HG03558 (cell line): ENCODE data around the gene OPRD1.
"Not testable (repeated sequence)": the region's sequence is repeated elsewhere in the genome, so short reads cannot be mapped to it uniquely, and the experiment has no call there.

Experiments
- ATAC-seq: cut with Tn5 transposase; IDR thresholded peaks from one replicate; pipeline ENCODE4 v1.9.1; 2021; ENCODE audit warnings: moderate number of reproducible peaks; ENCODE audit not compliant: unreplicated experiment; ENCODE audit errors: extremely low read depth

OPRD1 gene

DNA sequence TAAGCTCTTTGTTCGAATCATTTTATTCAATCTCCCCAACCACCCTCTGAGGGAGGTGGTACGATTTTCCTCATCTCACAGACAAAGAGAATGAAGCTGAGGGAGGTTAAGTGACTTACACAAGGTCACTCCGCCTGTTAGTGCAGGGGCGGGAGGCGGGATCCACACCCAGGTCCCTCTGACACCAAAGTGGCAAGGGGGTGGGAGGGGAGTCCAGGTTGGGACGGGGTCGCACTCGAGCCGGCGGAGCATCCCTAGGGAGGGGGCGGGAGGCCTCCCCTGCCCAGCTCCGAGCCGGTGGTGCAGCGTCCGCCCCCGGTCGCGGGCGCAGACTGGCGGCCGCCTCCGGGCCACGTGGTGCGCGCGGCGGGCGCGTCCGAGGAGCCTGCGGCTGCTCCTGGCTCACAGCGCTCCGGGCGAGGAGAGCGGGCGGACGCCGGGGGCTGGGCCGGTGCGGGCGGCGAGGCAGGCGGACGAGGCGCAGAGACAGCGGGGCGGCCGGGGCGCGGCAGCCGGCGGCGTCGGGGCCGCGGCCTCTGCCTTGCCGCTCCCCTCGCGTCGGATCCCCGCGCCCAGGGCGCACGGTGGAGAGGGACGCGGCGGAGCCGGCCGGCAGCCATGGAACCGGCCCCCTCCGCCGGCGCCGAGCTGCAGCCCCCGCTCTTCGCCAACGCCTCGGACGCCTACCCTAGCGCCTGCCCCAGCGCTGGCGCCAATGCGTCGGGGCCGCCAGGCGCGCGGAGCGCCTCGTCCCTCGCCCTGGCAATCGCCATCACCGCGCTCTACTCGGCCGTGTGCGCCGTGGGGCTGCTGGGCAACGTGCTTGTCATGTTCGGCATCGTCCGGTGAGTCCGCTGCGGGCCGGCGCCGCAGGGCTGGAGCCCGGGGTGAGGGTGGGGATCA, at the start of gene OPRD1:
Gene OPRD1, plus strand, starts transcription at position 405 of the 903 bp plus-strand sequence. Its CDS starts 214 bp downstream, at position 619.
- ATAC-seq, result no peak

DNA sequence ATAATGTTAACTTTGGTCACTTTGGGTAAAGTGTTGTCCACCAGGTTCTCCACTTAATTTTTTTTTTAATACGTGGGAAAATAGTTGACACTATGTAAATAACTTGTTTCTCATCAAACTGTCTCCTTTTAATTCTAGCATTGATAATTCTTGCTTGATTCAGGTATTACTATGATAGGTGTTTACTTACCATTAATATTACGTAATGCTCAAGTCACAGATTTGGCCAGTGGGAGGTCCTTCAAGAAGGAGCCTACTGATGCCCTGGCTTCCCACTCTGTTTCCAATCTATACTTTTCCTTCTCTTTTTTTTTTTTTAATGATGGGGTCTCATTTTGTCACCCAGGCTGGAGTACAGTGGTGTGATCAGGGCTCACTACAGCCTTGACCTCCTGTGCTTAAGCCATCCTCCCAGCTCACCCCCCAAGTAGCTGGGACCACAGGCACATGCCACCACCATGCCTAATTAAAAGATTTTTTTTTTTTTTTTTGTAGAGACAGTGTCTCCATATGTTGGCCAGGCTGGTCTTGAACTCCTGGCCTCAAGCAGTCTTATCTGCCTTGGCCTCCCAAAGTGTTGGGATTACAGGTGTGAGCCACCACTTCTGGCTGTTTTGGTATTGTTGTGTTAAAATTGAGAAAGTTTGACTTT, 45.3 kb upstream of the OPRD1 start:
- no peak for ATAC-seq

DNA sequence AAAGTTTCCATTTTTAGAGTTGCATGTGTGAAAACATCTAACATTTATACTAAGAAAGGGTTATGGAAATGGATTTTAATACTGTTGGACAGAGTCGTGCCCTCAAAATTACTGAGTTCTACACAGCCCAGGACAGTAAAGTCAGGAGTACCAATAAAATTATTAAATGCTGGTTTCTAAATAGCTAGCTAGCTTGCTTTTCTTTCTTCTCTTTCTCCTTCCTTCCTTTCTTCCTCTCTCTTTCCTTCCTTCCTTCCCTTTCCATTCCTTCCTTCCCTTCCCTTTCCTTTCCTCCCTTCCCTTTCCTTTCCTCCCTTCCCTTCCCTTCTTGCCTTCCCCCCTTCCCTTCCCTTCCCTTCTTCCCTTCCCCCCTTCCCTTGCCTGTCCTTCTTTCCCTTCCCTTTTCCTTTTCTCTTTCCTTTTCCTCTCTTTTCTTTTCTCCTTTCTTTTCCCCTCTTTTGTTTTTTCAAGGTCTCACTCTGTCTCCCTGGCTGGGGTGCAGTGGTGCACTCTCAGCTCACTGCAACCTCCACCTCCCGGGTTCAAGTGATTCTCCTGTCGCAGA, 41.3 kb upstream of the OPRD1 start:
- ATAC-seq, result no peak

DNA sequence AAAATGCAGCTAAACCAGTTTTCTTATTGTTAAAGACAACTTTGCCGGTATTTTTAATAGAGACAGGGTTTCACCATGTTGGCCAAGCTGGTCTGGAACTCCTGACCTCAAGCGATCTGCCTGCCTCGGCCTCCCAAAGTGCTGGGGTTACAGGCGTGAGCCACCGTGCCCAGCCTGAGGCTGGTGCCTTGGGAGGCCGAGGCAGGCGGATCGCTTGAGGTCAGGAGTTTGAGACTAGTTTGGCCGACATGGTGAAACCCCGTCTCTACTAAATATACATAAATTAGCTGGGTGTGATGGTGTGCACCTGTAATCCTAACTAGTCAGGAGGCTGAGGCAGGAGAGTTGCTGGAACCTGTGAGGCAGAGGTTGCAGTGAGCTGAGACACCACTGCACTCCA, 40.0 kb upstream of the OPRD1 start:
- ATAC-seq, result not testable (repeated sequence)

DNA sequence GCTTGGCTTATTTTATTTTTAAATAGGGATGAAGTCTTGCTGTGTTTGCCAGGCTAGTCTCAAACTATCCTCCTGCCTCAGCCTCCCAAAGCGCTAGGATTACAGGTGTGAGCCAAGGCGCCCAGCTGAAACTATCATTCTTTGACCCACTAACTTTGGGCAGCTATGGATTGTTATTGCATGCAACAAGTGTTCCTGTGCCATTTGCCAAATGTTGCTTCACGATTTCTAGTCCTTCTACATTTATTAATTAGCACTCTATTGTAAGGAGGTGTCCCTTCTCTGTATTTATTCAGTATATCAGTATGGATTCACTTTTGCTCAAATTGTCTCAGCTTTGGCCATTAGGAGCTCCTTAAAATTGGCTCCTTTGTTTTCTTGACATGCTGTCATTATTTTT, 38.9 kb upstream of the OPRD1 start:
- no peak for ATAC-seq

DNA sequence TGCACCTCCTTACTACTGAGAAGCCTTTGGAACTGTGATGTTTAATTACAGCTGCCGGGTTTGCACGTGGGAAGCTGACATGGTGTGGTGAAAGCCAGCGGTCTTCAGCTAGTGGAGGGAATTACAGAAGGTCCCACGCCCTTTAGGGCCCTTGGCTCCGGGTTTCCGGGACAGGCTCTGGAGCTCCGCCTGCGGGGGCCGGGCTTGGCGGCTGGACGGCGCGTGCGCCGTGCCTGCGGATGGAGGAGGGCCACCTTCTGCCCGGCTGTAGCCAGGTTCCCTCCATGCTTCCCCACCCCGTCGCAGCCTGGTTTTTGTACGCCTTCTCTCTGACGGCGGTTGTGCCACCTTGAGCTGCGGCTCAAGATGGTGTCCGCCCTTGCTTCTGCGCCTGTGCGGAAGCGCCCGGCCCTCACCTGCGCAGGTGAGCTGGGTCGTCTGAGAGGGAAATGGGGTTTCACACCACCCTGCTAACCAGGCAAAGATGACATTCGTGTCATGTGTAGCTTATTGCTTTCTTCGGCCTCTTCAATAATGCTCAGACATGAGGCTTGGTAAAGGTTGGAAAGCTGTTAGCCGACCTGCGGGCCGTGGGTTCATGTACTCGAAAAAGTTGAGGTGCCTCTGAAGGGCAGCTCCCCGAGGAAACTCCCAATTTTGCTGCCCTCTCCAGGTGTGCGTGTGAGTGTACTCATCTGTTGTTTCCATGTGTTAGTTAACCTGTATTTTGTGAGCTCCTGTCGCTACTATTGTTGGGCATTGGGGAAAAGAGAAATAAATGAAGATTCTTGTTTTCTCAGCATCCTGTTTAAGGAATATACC, 36.6 kb upstream of the OPRD1 start:
- ATAC-seq, result no peak

DNA sequence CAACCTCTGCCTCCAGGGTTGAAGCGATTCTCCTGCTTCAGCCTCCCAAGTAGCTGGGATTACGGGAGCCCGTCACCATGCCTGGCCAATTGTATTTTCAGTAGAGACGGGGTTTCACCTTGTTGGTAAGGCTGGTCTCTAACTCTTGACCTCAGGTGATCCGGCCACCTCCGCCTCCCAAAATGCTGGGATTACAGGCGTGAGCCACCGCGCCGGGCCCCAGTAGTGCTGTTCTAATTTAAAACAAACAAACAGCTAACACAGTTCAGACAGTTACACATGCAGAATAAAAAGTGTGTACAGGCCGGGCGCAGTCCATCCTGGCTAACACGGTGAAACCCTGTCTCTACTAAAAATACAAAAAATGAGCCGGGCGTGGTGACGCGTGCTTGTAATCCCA, 35.6 kb upstream of the OPRD1 start:
- no peak for ATAC-seq

DNA sequence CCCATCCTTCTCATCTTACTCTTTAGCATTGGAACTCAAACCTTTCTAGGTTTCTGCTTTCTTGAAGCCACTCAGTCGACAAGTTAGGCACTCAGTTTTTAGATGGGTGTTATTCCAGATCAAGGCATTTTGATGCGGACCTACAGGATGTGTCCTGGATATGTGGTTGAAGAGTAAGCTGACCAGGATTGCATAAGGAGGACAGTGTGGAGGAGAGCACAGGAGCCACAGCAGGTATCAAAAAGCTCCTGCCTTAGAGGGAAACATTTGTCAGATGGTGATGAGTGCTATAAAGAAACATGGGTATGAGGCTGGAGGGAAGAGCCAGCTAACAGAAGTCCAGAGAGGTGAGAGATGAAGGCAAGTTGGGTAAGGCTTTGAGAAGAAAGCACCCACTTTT, 33.9 kb upstream of the OPRD1 start:
- no peak for ATAC-seq

DNA sequence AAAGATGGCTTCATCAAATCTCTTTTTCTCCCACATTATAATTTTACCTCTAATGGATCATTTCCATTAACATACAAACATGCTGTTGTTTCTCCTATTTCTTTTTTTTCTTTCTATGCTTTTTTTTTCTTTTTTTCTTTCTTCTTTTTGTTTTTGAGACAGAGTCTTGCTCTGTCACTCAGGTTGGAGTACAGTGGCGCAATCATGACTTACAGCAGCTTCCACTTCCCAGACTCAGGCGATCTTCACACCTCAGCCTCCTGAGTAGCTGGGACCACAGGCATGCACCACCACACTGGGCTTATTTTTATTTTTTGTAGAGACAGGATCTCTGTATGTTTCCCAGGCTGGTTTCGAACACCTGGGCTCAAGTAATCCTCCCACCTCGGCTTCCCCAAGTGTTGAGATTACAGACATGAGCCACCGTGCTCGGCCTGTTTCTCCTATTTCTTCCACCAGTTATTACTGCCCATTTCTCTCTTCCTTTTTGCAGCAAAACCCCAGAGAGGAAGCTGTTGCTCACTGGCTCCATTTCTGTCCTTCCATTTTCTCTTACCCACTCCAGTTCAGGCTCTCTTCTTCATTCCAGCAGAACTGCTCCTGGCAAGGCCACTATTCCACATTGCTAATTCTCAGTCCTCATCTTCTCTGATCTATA, 32.1 kb upstream of the OPRD1 start:
- ATAC-seq, result no peak

DNA sequence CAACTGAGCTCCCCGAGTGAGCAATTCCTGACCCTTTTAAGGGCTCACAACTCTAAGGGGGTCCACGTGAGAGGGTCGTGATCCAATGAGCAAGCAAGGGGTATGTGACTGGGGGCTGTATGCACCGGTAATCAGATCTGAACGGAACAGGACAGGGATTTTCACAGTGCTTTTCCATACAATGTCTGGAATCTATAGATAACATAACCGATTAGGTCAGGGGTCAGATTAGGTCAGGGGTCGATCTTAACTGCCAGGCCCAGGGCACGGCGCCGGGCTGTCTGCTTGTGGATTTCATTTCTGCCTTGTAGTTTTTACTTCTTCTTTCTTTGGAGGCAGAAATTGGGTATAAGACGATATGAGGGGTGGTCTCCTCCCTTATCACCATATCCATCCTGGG, 30.7 kb upstream of the OPRD1 start:
- ATAC-seq, result no peak

DNA sequence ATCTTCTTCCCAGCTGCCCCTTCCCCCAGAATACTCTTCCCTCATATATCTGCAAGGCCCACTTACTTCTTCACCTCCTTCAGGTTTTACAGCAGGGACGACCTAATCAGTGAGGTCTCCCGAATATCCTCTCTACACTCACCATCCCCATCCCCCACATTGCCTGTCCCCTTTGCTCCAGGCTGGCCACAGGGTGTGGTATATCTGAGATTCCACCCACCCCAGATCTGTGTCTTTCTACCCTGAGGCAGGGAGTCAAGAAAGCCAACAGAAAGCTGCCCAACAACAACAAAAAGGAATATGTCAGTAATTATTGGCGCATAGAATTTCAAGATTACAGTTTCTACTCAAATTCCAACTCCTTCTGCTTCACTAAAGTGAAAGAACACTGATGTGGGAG, 30.0 kb upstream of the OPRD1 start:
- no peak for ATAC-seq

DNA sequence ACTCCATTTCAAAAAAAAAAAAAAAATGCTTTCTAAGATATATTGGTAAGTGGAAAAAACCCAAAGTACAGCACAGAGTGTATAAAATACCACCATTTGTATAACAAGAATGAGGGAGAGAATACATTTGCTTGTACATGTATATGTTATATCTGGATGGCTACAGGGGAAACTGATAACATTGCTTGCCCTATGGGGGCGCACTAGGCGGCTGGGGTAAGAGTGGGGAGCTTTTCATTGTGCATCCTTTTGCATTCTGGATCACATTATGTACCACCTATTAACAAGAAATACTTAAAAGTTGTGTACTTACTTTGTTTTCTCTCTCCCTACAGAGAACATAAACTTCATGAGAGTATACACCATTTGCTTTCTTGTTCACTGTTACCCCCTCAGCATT, 28.6 kb upstream of the OPRD1 start:
- ATAC-seq, result no peak

DNA sequence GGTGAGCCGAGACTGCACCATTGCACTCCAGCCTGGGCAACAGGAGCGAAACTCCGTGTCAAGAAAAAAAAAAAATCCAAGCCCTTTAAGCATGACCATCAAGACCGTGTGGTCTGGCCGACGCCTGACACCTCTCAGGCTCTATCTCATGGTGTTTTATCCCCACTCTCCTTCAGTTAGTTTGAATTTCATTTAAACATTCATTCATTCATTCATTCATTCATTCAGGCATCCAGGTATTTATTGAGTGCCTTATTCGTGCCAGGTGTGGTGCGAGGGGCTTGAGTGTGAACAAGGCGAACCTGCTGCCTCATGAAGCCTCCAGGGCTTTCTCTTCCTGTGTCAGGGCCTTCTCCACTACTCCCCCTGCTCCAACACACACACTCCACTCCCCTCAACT, 22.6 kb upstream of the OPRD1 start:
- no peak for ATAC-seq

DNA sequence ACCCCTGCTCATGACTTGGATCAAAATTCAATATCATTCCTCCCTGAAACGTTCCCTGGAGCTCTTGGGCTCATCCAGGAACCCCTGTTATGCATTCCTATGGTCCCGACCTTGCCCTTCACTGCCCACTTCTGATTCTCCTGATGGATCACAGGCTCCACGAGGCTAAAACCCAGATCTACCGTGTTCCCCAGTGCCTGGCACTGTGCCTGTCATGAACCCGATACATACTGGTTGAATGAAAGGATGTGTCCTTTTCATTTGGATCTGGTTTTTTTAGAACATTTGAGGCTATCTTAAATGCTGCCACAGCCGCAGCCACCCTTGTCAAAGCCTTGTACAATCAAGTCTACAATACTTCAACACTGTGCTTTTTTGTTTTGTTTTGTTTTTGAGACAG, 22.2 kb upstream of the OPRD1 start:
- ATAC-seq, result no peak

DNA sequence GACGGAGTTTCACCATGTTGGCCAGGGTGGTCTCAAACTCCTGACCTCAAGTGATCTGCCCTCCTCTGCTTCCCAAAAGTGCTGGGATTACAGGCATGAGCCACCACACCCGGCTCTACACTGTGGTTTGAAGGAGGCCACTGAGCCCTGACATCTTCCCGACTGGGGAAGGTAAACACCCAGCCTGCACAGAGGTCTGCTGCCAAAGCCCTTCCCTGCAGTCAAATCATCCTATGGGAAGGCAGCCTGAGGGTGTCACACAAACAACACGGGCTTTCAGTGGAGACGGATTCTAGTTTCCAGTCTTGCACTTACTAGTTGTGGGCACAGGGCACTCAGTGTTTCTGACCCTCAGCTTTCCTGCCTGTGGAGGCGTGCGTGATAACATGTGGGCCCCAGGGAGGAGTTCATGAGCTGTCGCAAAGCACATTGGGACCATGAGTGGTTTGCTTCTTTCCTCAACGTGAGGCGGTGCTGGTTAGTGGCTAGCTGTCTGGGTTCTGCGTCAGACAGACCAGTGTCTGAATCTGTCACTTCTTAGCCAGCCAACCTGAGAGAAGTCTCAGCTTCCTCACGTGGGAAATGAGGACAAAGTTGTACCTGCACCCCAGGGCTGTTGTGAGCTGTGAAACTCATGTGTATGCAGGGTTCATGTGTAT, 21.5 kb upstream of the OPRD1 start:
- ATAC-seq, result no peak

DNA sequence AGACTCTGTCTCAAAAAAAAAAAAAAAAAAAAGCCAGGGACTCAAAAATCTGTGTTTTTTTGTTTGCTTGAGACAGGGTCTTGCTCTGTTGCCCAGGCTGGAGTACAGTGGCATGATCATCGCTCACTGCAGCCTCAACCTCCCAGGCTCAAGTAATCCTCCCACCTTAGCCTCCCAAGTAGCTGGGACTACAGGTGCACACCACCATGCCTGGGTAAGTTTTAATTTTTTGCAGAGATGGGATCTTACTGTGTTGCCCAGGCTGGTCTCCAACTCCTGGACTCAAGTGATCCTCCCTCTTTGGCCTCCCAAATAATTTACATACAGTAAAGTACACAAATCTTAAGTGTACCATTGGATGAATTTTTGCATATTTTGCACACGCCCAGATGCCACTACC, 20.0 kb upstream of the OPRD1 start:
- ATAC-seq, result not testable (repeated sequence)

DNA sequence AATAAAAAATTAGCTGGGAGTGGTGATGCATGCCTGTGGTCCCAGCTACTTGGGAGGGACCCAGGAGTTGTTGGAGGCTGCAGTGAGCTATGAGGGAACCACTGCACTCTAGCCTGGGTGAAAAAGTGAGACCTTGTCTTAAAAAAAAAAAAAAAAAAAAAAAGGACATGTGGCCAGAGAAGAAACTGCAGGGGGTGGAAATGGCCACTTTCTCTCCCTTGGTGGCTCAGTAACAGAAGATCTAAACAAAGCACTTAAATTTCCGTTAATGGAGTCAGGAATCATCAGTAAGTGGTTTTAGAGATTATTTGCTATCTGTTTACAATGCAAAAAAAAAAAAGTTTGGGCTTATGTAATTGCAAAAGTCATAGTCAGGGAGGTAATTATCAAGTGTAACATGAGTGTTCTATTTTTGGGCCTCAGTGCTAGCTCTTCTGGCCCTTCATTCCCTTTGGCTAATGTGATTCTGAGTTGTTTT, 19.3 kb upstream of the OPRD1 start:
- no peak for ATAC-seq

DNA sequence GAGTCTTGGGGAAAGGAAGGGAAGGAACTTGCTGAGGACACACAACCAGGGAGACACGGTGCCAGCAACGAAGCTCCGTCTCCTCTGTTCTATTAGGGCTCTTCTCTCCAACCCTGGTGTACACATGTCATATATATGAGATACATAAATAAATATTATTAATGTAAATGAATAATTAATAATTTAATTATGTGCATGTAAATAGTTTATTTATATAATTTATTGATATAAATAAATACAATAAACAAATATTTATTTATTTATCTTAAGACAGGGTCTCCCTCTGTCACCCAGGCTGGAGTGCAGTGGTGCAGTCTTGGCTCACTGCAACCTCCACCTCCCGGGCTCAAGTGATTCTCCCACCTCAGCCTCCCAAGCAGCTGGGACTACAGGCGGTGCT, 17.4 kb upstream of the OPRD1 start:
- not testable (repeated sequence) for ATAC-seq
